Neural cell (in vitro differentiated cells): Measurements from ENCODE around the gene CNGA3.

Source experiments
- CTCF ChIP-seq: fragments of 450-650 bp; IDR thresholded peaks from 2 replicates; pipeline ENCODE4 v1.5.1; 2014; ENCODE audit warnings: antibody characterized with exemption, mild to moderate bottlenecking, moderate library complexity; ENCODE audit not compliant: poor library complexity, severe bottlenecking
- EZH2 ChIP-seq: fragments of 200-600, 300-800 bp; shearing (Covaris generic), sonication (generic); IDR thresholded peaks from 2 replicates; pipeline ENCODE4 v1.6.1; 2014; ENCODE audit warnings: antibody characterized with exemption, low read length, borderline replicate concordance, mild to moderate bottlenecking; ENCODE audit not compliant: insufficient read depth, poor library complexity, severe bottlenecking
- POLR2AphosphoS5 ChIP-seq: IDR thresholded peaks from 2 replicates; pipeline ENCODE4 v1.6.1; 2012
- REST ChIP-seq: IDR thresholded peaks from 2 replicates; pipeline ENCODE4 v1.6.1; 2012; ENCODE audit warnings: borderline replicate concordance
- SMC3 ChIP-seq: fragments of 450-650 bp; conservative IDR thresholded peaks from 2 replicates; pipeline ENCODE4 v1.6.1; 2014; ENCODE audit warnings: antibody characterized with exemption, mild to moderate bottlenecking, moderate library complexity; ENCODE audit not compliant: poor library complexity
- TAF1 ChIP-seq: IDR thresholded peaks from 2 replicates; pipeline ENCODE4 v1.6.1; 2012; ENCODE audit warnings: low read depth

- no peak for TF ChIP-seq EZH2
- no peak for TF ChIP-seq CTCF
- no peak for TF ChIP-seq POLR2AphosphoS5
- TF ChIP-seq TAF1: no peak
- TF ChIP-seq REST: no peak
- TF ChIP-seq SMC3: no peak
Observed at GRCh38 chr2:98436734-98437133, 90.5 kb downstream of the CNGA3 start.
